B cell (primary cell): ENCODE results near the gene LPCAT1. TPM values are rescaled to one million over a fixed set of nuclear protein-coding genes. Genes with fewer than 3 reads are reported as not detected.
A peak's percentile ranks its signal among the peaks of the same experiment; 100 is the strongest.

Source experiments
- ATAC-seq: fragments of 200-7000 bp; cut with Tn5 transposase; one replicate; pipeline ENCODE4 v1.10.0; 2021; ENCODE audit warnings: low read depth, mild to moderate bottlenecking, moderate number of reproducible peaks, moderate library complexity
- CTCF ChIA-PET: fragments of 350-600 bp; sonication (Branson Sonifier 250); formaldehyde crosslinking; loops from one replicate; lab custom pipeline; 2021; ENCODE audit warnings: antibody characterized with exemption, inconsistent platforms; lab: Charles Lee
- POLR2A ChIA-PET: fragments of 350-600 bp; sonication (Branson Sonifier 250); formaldehyde crosslinking; loops from one replicate; lab custom pipeline; 2021; ENCODE audit warnings: antibody characterized with exemption; lab: Charles Lee
- DNase-seq: peaks from one replicate; pipeline ENCODE4 v3.0.0; 2013
- H2AFZ ChIP-seq: 2 replicates; pipeline ENCODE4 v1.6.1; 2012; ENCODE audit warnings: mild to moderate bottlenecking, low read depth, low read length; ENCODE audit not compliant: insufficient read depth, poor library complexity, severe bottlenecking
- H3K27ac ChIP-seq, 2 donors: 1 replicate in 1 of 2; 2 replicates in 1 of 2; pipeline ENCODE4 v1.5.1; 2012 to 2013; ENCODE audit warnings: low read length in 2 of 2, mild to moderate bottlenecking in 2 of 2, moderate library complexity in 1 of 2
- H3K27me3 ChIP-seq, 4 experiments: fragments of 200-600 bp in 1 of 4; sonication (generic) in 1 of 4; replicated peaks in 1 of 4; 1 replicate in 2 of 4; 2 replicates in 2 of 4; pipeline versions ENCODE4 v1.6.1 to v1.7.0; 2013 to 2016; ENCODE audit warnings: low read length in 3 of 4, mild to moderate bottlenecking in 2 of 4, mixed read lengths in 1 of 4, moderate library complexity in 1 of 4; ENCODE audit not compliant: insufficient read depth in 4 of 4, control insufficient read depth in 3 of 4; ENCODE audit errors: control extremely low read depth in 1 of 4
- H3K36me3 ChIP-seq, 2 experiments: replicated peaks in 1 of 2; 1 replicate in 1 of 2; 2 replicates in 1 of 2; pipeline versions ENCODE4 v1.6.1 to v1.7.1; 2013; ENCODE audit warnings: low read length in 1 of 2; ENCODE audit not compliant: insufficient read depth in 2 of 2, control insufficient read depth in 1 of 2; ENCODE audit errors: control extremely low read depth in 1 of 2, extremely low read depth in 1 of 2
- H3K4me1 ChIP-seq, 2 donors: fragments of 200-600 bp in 1 of 2; sonication (generic) in 1 of 2; 1 replicate in 1 of 2; 2 replicates in 1 of 2; pipeline versions ENCODE4 v1.5.1 to v1.6.1; 2013 to 2017; ENCODE audit warnings: low read length in 2 of 2; ENCODE audit not compliant: control insufficient read depth in 2 of 2, insufficient read depth in 2 of 2
- H3K4me2 ChIP-seq: replicated peaks from 2 replicates; pipeline ENCODE3; 2012; ENCODE audit warnings: mild to moderate bottlenecking, low read depth, low read length; ENCODE audit not compliant: poor library complexity, severe bottlenecking
- H3K4me3 ChIP-seq, 5 experiments: fragments of 200-600 bp in 1 of 5; sonication (generic) in 1 of 5; 1 replicate in 3 of 5; 2 replicates in 2 of 5; pipeline versions ENCODE4 v1.5.1 to v1.7.0; 2011 to 2016; ENCODE audit warnings: low read length in 4 of 5, mild to moderate bottlenecking in 4 of 5, low read depth in 2 of 5, control low read depth in 1 of 5, moderate library complexity in 1 of 5; ENCODE audit not compliant: insufficient read depth in 1 of 5; ENCODE audit errors: control extremely low read depth in 1 of 5, extremely low read depth in 1 of 5
- H3K79me2 ChIP-seq: fragments of 200-600 bp; sonication (generic); one replicate; pipeline ENCODE4 v1.6.0; 2016; ENCODE audit warnings: low read length; ENCODE audit not compliant: control insufficient read depth, insufficient read depth
- H3K9ac ChIP-seq: fragments of 200-600 bp; sonication (generic); 2 replicates; pipeline ENCODE4 v1.6.1; 2017; ENCODE audit warnings: mild to moderate bottlenecking, low read length, moderate library complexity
- H3K9me3 ChIP-seq, 3 donors: one replicate each; pipeline versions ENCODE4 v1.6.1 to v1.7.1; 2013; ENCODE audit warnings: low read length in 2 of 3; ENCODE audit not compliant: control insufficient read depth in 2 of 3, insufficient read depth in 1 of 3; ENCODE audit errors: control extremely low read depth in 1 of 3
- H4K20me1 ChIP-seq: 2 replicates; pipeline ENCODE4 v1.6.0; 2012; ENCODE audit warnings: mild to moderate bottlenecking, low read length; ENCODE audit not compliant: insufficient read depth, control insufficient read depth, poor library complexity, severe bottlenecking
- H3K27ac Mint-ChIP-seq: one replicate; pipeline ENCODE4 v1.8.0; 2021; ENCODE audit warnings: mixed read lengths
- H3K27me3 Mint-ChIP-seq: one replicate; pipeline ENCODE4 v1.8.0; 2021; ENCODE audit warnings: mixed read lengths
- H3K4me1 Mint-ChIP-seq: one replicate; pipeline ENCODE4 v1.8.0; 2021; ENCODE audit warnings: mixed read lengths
- H3K4me3 Mint-ChIP-seq: one replicate; pipeline ENCODE4 v1.8.0; 2021; ENCODE audit warnings: mixed read lengths
- H3K9me3 Mint-ChIP-seq: one replicate; pipeline ENCODE4 v1.8.0; 2022; ENCODE audit warnings: mixed read lengths; ENCODE audit not compliant: insufficient read depth
- CTCF ChIP-seq: fragments of 200-600 bp; IDR thresholded peaks from one replicate; pipeline ENCODE4 v1.8.0; 2022; ENCODE audit warnings: antibody characterized with exemption, mild to moderate bottlenecking
- EZH2 ChIP-seq: IDR thresholded peaks from 2 replicates; pipeline ENCODE4 v1.6.1; 2012; ENCODE audit warnings: borderline replicate concordance, low read depth, mild to moderate bottlenecking, moderate library complexity, low read length; ENCODE audit not compliant: insufficient read depth, poor library complexity, severe bottlenecking
- whole genome bisulfite sequencing: methylation state at CpG from one replicate; pipeline ENCODE4 v1.1.5; 2013; ENCODE audit warnings: missing lambda C conversion rate; ENCODE audit not compliant: insufficient coverage; 5-methylcytosine and 5-hydroxymethylcytosine counted together
- intact Hi-C: fragments of 100-400 bp; cut with micrococcal nuclease; formaldehyde crosslinking; loops from one replicate; pipeline ENCODE4 v1.10.0; 2022
- polyA plus RNA-seq: library from polyadenylated mRNA; depleted of rRNA; stranded (reverse); fragments of >200 nt; gene quantifications from 2 replicates; pipeline ENCODE4 v1.2.3, GENCODE V29; 2012
- total RNA-seq, 2 donors: library from RNA; stranded (reverse); fragments of 120-200 nt in 1 of 2; gene quantifications; 1 replicate in 1 of 2; 2 replicates in 1 of 2; pipeline versions ENCODE4 v1.2.3 to v1.2.4, GENCODE V29; 2013 to 2022

The LPCAT1 gene
- total and polyA plus RNA-seq, 2 donors (not counting 1 experiment from before 2014, with no cell fraction given), result 94.8 to 159 TPM

- Mint-ChIP-seq H3K4me3 (peak overlapping the region; percentile 83), H3K27ac (peak overlapping the region; percentile 95), H3K27me3 (no peaks in the 10 kb centered on the region), H3K4me1 (peaks cover 85% of the 10 kb centered on the region), H3K9me3 (no peaks in the 10 kb centered on the region)
- H2AFZ ChIP-seq, result no peak overlapping the region
- TF ChIP-seq CTCF, result no peak
- TF ChIP-seq EZH2, result no peak
- peaks cover 0 to 23% of the 10 kb centered on the region in 2 experiments for H3K36me3 ChIP-seq
- intact Hi-C loops, result no loop called here
- peak; percentile 85 for DNase-seq
- H3K4me3 ChIP-seq, result peak overlapping the region in 3 of 5 experiments; percentile 13 to 54 (median 35)
- POLR2A ChIA-PET, result interaction anchor here (0.6 to 3.4 kb wide), 7 partner anchors 12 to 116 kb away, joined by 3 to 36 read pairs (median 8); partner anchors contain the start of gene LPCAT1
- H3K79me2 ChIP-seq, result peaks cover 89% of the 10 kb centered on the region
- H4K20me1 ChIP-seq, result peaks cover 7% of the 10 kb centered on the region
- CTCF ChIA-PET, result interaction anchor here (1.0 to 4.4 kb wide), 5 partner anchors 10 to 34 kb away, joined by 3 to 81 read pairs (median 5); no protein-coding TSS in a partner anchor
- peak overlapping the region; percentile 77 for H3K4me2 ChIP-seq
- H3K27ac ChIP-seq, result peak overlapping the region; percentile 91 to 96
- peaks cover 0 to 3% (median 0%) of the 10 kb centered on the region in 3 donors for H3K9me3 ChIP-seq
- peak; percentile 44 for ATAC-seq
- WGBS, result 75% methylated on average over 17 of the region's 23 CpGs
- H3K9ac ChIP-seq, result peak overlapping the region; percentile 56
- H3K27me3 ChIP-seq, result no peaks in the 10 kb centered on the region
- peaks cover 93 to 100% of the 10 kb centered on the region in 2 donors for H3K4me1 ChIP-seq
These were observed 21.6 kb downstream of the LPCAT1 start for GRCh38 chr5:1502046-1502736.
